GM12891 (cell line): ENCODE results near the gene AATK.

Source experiments
- POLR2A ChIP-seq: IDR thresholded peaks from 2 replicates; pipeline ENCODE4 v1.6.1; 2011; ENCODE audit warnings: low read depth, low read length, control low read depth
- POLR2AphosphoS5 ChIP-seq: IDR thresholded peaks from 2 replicates; pipeline ENCODE4 v1.6.1; 2011; ENCODE audit warnings: low read depth, low read length, control low read depth
- POU2F2 ChIP-seq: IDR thresholded peaks from 2 replicates; pipeline ENCODE4 v1.6.1; 2011; ENCODE audit warnings: low read depth, mild to moderate bottlenecking, control low read depth, low read length, moderate library complexity
- SPI1 ChIP-seq: IDR thresholded peaks from 2 replicates; pipeline ENCODE4 v1.6.1; 2011; ENCODE audit warnings: low read depth, low read length, control low read depth
- TAF1 ChIP-seq: IDR thresholded peaks from 2 replicates; pipeline ENCODE4 v1.6.1; 2011; ENCODE audit warnings: low read depth, low read length, control low read depth

DNA sequence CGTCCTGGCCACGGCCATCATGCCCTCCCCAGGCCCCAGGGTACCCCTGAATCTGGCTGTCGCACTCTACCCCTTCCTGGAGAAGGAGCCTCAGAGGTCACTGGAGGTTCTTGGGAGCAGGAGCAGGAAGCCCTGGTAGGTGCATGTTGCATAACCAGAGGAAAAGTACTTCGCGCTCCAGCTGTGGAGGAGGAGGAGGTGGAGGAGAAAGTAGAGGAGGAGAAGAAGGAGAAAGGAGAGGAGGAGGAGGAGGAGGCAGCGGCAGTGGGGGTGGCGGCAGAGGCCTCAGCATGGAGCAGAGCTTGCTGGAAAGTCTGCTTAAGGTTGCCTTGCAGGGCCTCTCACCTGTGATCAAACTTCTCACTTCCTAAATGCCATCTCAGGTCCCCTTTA, 69.3 kb downstream of the AATK start:
- TF ChIP-seq POLR2AphosphoS5 (no peak), POLR2A (no peak), TAF1 (no peak), POU2F2 (no peak), SPI1 (no peak)
